ENCODE data around the gene LTBP1. TPM values are rescaled to one million over a fixed set of nuclear protein-coding genes. Genes with fewer than 3 reads are reported as not detected.

The LTBP1 gene
- total RNA-seq, 1 experiment from 2014 or later = 2.2 TPM

GRCh38 chr2:33130054-33130447 is 183.3 kb downstream of the LTBP1 start:
- no peak overlapping the region for H3K27ac ChIP-seq (ENCODE audit: low read depth, low read length, poor library complexity, severe bottlenecking)
- TF ChIP-seq EZH2 (IDR thresholded peaks at IDR 0.05; ENCODE audit: borderline replicate concordance, low read depth, low read length, poor library complexity, severe bottlenecking) (no peak), CTCF (conservative IDR thresholded peaks at IDR 0.05; ENCODE audit: low read depth, low read length) (no peak)
- no peaks in the 10 kb centered on the region for H3K4me1 ChIP-seq (ENCODE audit: insufficient read depth, low read length, poor library complexity, severe bottlenecking)
- H3K27me3 ChIP-seq (replicated peaks; ENCODE audit: insufficient read depth, low read depth, low read length, poor library complexity) = peaks cover 1% of the 10 kb centered on the region
- no TSS peak for BruUV-seq (replicated peaks)
- CTCF ChIA-PET = no interaction called here
- POLR2A ChIA-PET (ENCODE audit: low non-redundant PET) = no interaction called here
- no peak overlapping the region for H3K4me3 ChIP-seq (ENCODE audit: low read depth, low read length, poor library complexity, severe bottlenecking)
- intact Hi-C loops (cut with micrococcal nuclease; ENCODE audit: unreplicated experiment) = no loop called here
- H3K36me3 ChIP-seq (ENCODE audit: insufficient read depth, low read length, poor library complexity, severe bottlenecking) = no peaks in the 10 kb centered on the region
- no peaks in the 10 kb centered on the region for H3K9me3 ChIP-seq (ENCODE audit: low read depth, low read length, poor library complexity, severe bottlenecking)
- no peak for DNase-seq (ENCODE audit: low spot score)

- H3K27ac ChIP-seq (ENCODE audit: low read depth, low read length, poor library complexity, severe bottlenecking) = no peak overlapping the region
- H3K27me3 ChIP-seq (replicated peaks; ENCODE audit: insufficient read depth, low read depth, low read length, poor library complexity) = peaks cover 5% of the 10 kb centered on the region
- no peaks in the 10 kb centered on the region for H3K4me1 ChIP-seq (ENCODE audit: insufficient read depth, low read length, poor library complexity, severe bottlenecking)
- no peak overlapping the region for H3K4me3 ChIP-seq (ENCODE audit: low read depth, low read length, poor library complexity, severe bottlenecking)
- H3K9me3 ChIP-seq (ENCODE audit: low read depth, low read length, poor library complexity, severe bottlenecking) = no peaks in the 10 kb centered on the region
- no peak for DNase-seq (ENCODE audit: low spot score)
- intact Hi-C loops (cut with micrococcal nuclease; ENCODE audit: unreplicated experiment) = no loop called here
- H3K36me3 ChIP-seq (ENCODE audit: insufficient read depth, low read length, poor library complexity, severe bottlenecking) = no peaks in the 10 kb centered on the region
- no TSS peak for BruUV-seq (replicated peaks)
- TF ChIP-seq CTCF (conservative IDR thresholded peaks at IDR 0.05; ENCODE audit: low read depth, low read length) (no peak), EZH2 (IDR thresholded peaks at IDR 0.05; ENCODE audit: borderline replicate concordance, low read depth, low read length, poor library complexity, severe bottlenecking) (no peak)
- CTCF ChIA-PET = no interaction called here
- POLR2A ChIA-PET (ENCODE audit: low non-redundant PET) = no interaction called here
These were observed 183.8 kb downstream of the LTBP1 start for GRCh38 chr2:33130544-33130943.

GRCh38 chr2:33131111-33131510 is 184.4 kb downstream of the LTBP1 start:
- ChIA-PET POLR2A (ENCODE audit: low non-redundant PET) (no interaction called here), CTCF (no interaction called here)
- H3K27ac ChIP-seq (ENCODE audit: low read depth, low read length, poor library complexity, severe bottlenecking) = no peak overlapping the region
- TF ChIP-seq CTCF (conservative IDR thresholded peaks at IDR 0.05; ENCODE audit: low read depth, low read length) = no peak
- TF ChIP-seq EZH2 (IDR thresholded peaks at IDR 0.05; ENCODE audit: borderline replicate concordance, low read depth, low read length, poor library complexity, severe bottlenecking) = no peak
- intact Hi-C loops (cut with micrococcal nuclease; ENCODE audit: unreplicated experiment) = no loop called here
- DNase-seq (ENCODE audit: low spot score) = no peak
- no TSS peak for BruUV-seq (replicated peaks)
- H3K27me3 ChIP-seq (replicated peaks; ENCODE audit: insufficient read depth, low read depth, low read length, poor library complexity) = peaks cover 5% of the 10 kb centered on the region
- H3K9me3 ChIP-seq (ENCODE audit: low read depth, low read length, poor library complexity, severe bottlenecking) = no peaks in the 10 kb centered on the region
- no peaks in the 10 kb centered on the region for H3K36me3 ChIP-seq (ENCODE audit: insufficient read depth, low read length, poor library complexity, severe bottlenecking)
- H3K4me1 ChIP-seq (ENCODE audit: insufficient read depth, low read length, poor library complexity, severe bottlenecking) = no peaks in the 10 kb centered on the region
- no peak overlapping the region for H3K4me3 ChIP-seq (ENCODE audit: low read depth, low read length, poor library complexity, severe bottlenecking)
